ENCODE data around the gene NAALADL2. TPM values are rescaled to one million over a fixed set of nuclear protein-coding genes. Genes with fewer than 3 reads are reported as not detected.
A peak's percentile ranks its signal among the peaks of the same experiment; 100 is the strongest.

The NAALADL2 gene
- total and polyA plus RNA-seq, 4 donors: 0.28 to 4.6 (median 3.1) TPM

- no peaks in the 10 kb centered on the region for H3K4me1 ChIP-seq (ENCODE audit: control insufficient read depth in 4 of 4, insufficient read depth in 4 of 4, low read length in 3 of 4)
- TF ChIP-seq GABPA (IDR thresholded peaks at IDR 0.05 in 1 of 2, conservative IDR thresholded peaks at IDR 0.05 in 1 of 2) (no peak), TAF1 (conservative IDR thresholded peaks at IDR 0.05) (no peak), FOXA1 (IDR thresholded peaks at IDR 0.05) (no peak), REST (IDR thresholded peaks at IDR 0.05) (no peak), NR2F2 (IDR thresholded peaks at IDR 0.05) (no peak), EGR1 (IDR thresholded peaks at IDR 0.05; ENCODE audit: low read depth in 2 of 2) (no peak), RAD21 (IDR thresholded peaks at IDR 0.05) (no peak), SP1 (IDR thresholded peaks at IDR 0.05) (no peak), MAX (IDR thresholded peaks at IDR 0.05) (no peak), HNF4A (conservative IDR thresholded peaks at IDR 0.05) (no peak), YY1 (IDR thresholded peaks at IDR 0.05) (no peak), ATF3 (IDR thresholded peaks at IDR 0.05) (no peak), FOXA2 (IDR thresholded peaks at IDR 0.05) (no peak), JUND (IDR thresholded peaks at IDR 0.05) (no peak), HNF4G (IDR thresholded peaks at IDR 0.05) (no peak), ZBTB33 (IDR thresholded peaks at IDR 0.05) (no peak), RXRA (IDR thresholded peaks at IDR 0.05) (no peak)
- WGBS: 88% methylated on average over 7 of the region's 7 CpGs
These were observed 25.8 kb downstream of the NAALADL2 start for GRCh38 chr3:174884776-174885568.

GRCh38 chr3:174891524-174892203 is 32.5 kb downstream of the NAALADL2 start:
- H3K27me3 ChIP-seq (ENCODE audit: control insufficient read depth in 4 of 4, insufficient read depth in 4 of 4, low read length in 3 of 4): no peaks in the 10 kb centered on the region
- 73% methylated on average over 6 of the region's 6 CpGs for WGBS
- H3K27ac ChIP-seq (ENCODE audit: low read depth in 1 of 2, low read length in 2 of 2): no peak overlapping the region
- H3K4me1 ChIP-seq (ENCODE audit: control insufficient read depth in 4 of 4, insufficient read depth in 4 of 4, low read length in 3 of 4): no peaks in the 10 kb centered on the region
- H3K4me3 ChIP-seq (ENCODE audit: low read depth in 1 of 3, low read length in 3 of 3): no peak overlapping the region
- H3K9ac ChIP-seq (ENCODE audit: low read depth in 1 of 2, low read length in 2 of 2): no peak overlapping the region
- H3K9me3 ChIP-seq (ENCODE audit: control insufficient read depth in 4 of 4, low read length in 3 of 4): no peaks in the 10 kb centered on the region
- no peaks in the 10 kb centered on the region for H3K36me3 ChIP-seq (ENCODE audit: control insufficient read depth in 4 of 4, insufficient read depth in 3 of 4, low read depth in 1 of 4, low read length in 3 of 4)
- no peak for DNase-seq (ENCODE audit: low spot score)
- no peak for TF ChIP-seq JUND (IDR thresholded peaks at IDR 0.05)
- TF ChIP-seq NR2F2 (IDR thresholded peaks at IDR 0.05): no peak
- TF ChIP-seq ATF3 (IDR thresholded peaks at IDR 0.05): no peak
- TF ChIP-seq ZBTB33 (IDR thresholded peaks at IDR 0.05): no peak
- TF ChIP-seq REST (IDR thresholded peaks at IDR 0.05): no peak
- no peak for TF ChIP-seq FOXA2 (IDR thresholded peaks at IDR 0.05)
- no peak for TF ChIP-seq RXRA (IDR thresholded peaks at IDR 0.05)
- no peak for TF ChIP-seq EGR1 (IDR thresholded peaks at IDR 0.05; ENCODE audit: low read depth in 2 of 2)
- TF ChIP-seq FOXA1 (IDR thresholded peaks at IDR 0.05): no peak
- TF ChIP-seq MAX (IDR thresholded peaks at IDR 0.05): no peak
- TF ChIP-seq YY1 (IDR thresholded peaks at IDR 0.05): no peak
- TF ChIP-seq RAD21 (IDR thresholded peaks at IDR 0.05): peak in 1 of 2 donors; percentile 6

More at GRCh38 chr3:174884776-174885568, 25.8 kb downstream of the NAALADL2 start:
- H3K36me3 ChIP-seq (ENCODE audit: control insufficient read depth in 4 of 4, insufficient read depth in 3 of 4, low read depth in 1 of 4, low read length in 3 of 4): no peaks in the 10 kb centered on the region
- no peak for DNase-seq (ENCODE audit: low spot score)
- no peaks in the 10 kb centered on the region for H3K9me3 ChIP-seq (ENCODE audit: control insufficient read depth in 4 of 4, low read length in 3 of 4)
- no peak overlapping the region for H3K4me3 ChIP-seq (ENCODE audit: low read depth in 1 of 3, low read length in 3 of 3)
- H3K27me3 ChIP-seq (ENCODE audit: control insufficient read depth in 4 of 4, insufficient read depth in 4 of 4, low read length in 3 of 4): no peaks in the 10 kb centered on the region
- no peak overlapping the region for H3K27ac ChIP-seq (ENCODE audit: low read depth in 1 of 2, low read length in 2 of 2)
- no peak overlapping the region for H3K9ac ChIP-seq (ENCODE audit: low read depth in 1 of 2, low read length in 2 of 2)

Measured in liver (tissue), 9 donors.